T-helper 22 cell (primary cell): ENCODE data around the gene LYL1.

ENCODE experiments used
- DNase-seq: peaks from one replicate; pipeline ENCODE4 v3.0.0-alpha.2; 2020; ENCODE audit warnings: low read depth

The LYL1 gene

DNA sequence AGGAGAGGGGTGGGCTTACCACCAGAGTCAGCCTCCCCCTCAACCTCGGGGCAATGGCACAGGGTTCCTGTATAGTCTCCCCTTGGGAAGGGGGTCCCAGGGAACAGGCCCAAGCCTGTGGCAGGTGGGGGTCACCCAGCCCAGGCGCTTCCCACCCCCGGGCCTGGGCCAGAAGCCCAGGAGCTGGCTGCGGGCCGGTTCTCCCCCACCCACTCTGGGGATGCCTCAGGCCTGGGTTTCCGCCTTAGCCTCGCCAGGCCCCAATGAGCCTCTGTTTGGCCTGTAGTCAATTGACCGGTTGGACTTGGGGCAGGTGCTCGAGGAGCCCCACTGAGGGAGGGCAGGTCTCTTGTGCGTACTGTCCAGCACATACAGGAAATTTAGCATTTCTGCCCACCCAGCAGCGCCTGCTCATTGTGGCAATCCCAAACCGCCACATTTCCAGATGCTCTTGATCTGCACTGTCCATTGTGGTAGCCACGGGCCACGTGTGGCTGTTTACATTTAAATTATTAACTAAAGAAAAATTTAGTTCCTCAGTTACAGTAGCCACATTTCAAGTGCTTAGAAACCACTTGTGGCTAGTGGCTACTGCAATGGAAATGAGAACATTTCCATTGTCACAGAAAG is 9.9 kb downstream of the LYL1 start:
- DNase-seq: no peak

DNA sequence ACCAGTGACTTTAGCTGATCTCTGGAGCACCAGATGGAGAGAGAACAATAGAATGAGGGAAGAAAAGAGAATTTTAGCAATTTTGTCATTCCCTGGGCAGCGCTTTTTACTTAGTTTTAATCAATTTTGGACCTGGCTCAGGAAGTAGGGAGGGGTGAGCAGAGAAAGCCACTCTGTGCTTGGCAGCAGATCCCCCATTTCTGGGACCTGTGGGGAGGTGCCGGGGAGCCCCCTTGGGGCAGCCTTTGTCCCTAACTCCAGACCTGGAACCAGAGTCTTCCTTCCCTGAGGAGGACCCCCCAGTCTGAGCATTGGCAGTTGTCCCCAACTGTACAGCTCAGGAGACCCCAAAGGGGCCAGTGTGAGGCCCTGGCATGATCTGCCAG is 10.5 kb downstream of the LYL1 start:
- DNase-seq: no peak

DNA sequence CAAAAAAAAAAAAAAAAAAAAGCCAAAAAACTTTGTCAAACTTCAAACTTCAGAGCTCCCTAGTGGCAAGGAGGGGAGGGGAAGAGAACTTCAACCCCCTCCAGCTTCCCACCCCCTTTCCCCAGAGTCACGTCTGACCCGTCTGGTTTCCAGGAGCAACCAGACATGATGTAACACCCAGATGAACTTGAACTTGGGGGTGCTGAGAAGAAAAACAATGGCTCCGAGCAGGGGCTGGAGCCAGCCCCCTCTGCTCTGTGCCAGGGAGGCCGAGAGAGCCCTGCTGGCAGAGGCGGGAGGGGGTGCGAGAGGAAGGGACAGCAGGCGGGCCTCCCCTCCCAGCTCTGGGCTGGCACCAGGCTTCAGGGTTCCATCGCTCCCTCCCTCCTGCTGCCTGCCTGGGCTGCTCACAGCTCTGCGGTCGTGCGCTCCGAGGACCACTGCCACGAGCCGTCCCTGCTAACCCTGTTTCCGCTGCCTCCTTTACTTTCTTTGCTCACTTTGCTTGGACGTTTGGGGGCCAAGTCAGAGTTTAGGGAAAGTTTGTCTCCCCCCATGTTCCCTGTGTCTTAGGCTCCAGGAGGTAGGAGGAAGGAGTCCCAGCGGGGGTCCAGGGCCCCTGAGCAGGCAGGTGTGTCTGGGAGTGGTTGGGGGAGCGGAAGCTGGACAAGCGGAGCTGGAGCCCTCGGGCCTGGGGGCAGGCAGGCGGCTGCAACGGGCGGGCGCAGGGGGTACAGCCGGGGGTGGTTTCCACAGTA is 11.1 kb downstream of the LYL1 start:
- DNase-seq: no peak

DNA sequence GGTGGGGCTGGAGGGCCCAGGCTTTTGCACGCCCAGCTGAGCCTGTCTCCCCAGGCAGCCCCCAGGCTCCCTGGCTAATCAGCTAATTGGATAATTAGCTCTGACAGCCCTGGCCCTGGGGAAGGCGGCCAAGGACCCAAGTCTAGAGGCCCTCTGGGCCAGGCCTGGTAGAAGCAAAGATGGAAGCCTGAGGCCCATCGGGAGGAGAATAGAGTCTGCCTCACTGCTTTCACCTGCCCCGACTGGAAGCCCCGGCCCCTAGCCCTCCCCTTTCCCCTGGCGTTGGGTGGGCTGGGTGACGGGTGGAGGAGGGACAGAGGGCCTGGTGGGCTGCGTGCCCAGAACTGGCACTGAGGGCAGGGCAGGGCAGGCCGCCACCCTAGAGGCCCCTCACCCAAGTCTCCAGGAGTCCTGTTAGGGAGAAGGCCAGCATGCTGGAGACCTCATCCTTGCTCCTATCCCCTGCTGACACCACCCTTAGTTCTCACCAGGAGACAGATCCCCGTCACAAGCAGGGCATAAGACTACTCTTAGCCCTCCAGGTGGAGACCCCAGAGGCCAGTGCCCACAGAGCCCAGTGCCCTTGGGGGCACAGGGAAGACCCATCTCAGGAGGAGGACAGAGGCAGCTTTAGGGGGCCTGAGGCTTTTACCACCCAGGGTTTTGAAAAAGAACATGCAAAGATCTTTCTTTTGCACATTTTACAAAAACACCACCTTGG is 12.0 kb downstream of the LYL1 start:
- DNase-seq: no peak

DNA sequence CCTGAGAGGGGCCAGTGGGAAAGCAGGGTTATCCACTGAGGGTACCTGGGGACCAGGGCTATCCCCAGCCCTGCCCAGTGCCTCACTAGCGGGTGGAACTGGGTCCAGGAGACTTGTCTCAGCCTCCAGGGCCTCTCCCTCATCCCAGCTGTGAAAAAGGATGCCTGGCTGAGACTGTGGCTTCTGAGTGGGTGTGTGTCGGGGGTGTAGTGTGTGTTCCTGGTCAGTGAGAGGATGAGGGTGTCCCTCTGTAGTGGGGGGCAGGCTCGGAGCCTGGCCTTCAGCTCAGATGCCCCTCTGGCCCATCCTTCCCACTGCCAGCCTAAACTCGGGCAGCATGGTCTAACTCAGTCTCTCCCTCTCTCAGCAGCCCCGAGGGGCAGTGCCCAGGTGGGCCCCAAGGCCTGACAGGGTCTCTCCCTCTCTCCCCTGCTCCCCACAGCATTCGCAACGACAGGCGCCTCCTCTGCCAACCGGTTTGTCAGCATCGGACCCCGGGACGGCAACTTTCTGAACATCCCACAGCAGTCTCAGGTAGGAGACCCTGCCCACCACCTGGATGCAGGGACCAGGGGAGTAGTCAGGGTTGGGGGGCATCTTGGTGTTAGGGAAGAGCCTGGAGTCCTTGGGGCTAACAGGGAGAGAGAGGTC is 12.7 kb downstream of the LYL1 start:
- DNase-seq: no peak

DNA sequence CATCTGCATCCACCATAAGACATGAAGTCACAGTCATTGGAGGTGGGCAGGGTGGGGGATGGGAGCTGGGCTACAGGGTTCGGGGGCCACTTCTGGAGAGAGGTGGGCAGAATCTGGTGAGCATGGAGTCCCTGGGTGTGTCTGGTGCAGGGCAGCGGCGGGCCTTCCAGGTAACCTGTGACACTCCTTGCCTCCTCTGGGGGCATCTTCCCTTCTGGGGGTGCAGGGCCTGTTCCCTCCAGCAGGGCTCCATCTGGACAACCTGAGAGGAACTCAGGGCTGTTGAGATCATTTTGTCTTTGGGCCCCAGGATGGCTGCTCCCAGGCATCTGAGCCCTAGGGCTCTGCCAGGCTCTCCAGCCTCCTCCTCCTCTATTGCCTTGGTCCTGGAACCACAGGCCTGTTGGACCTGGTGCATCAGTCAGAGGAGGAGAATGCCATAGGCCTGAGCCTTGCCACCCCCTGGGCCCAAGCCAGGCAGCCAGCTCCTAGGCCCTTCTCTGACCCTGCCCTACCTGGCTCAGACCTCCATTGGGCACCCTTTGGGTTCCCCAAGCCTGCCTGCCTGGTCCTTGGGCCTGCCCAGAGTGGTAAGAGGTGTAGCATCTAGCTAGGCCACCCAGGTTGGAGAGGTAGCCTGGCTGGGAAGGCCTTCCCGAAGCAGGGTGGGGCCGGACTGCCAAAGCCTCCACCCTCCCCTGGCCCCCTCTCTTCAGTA is 13.4 kb downstream of the LYL1 start:
- no peak for DNase-seq

DNA sequence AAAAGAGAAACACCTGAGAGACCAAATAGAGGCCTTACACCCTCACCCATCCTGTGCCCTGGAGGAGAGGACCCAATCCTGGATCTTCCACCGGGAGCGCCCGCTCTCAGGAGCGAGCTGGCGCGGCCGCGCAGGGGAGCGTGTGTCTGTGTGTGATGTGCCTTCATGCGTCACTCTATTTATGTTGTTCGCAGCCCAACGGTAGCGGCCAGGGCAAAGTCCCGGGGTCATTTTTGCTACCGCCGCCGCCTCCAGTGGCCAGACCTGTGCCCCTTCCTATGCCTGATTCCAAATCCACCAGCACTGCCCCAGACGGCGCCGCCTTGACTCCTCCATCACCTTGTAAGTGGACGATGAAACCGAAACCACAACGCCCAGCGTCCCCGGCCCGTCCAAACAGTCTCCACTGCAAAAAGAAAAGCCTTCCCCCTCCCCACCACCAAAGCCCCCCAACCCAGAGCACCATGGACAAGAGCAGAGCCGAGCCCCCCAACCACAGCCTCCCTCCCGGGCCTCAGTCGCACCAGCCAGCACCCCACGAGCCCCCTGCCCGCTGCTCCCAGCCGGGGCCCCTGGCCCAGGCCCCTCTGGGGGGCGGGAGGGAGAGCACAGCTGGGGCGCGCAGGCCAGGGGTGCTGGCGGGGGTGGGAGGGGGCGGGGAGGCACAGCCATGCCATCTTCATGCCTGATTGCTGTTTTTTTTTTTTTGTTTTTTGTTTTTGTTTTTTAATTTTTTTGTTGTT is 14.7 kb downstream of the LYL1 start:
- no peak for DNase-seq

DNA sequence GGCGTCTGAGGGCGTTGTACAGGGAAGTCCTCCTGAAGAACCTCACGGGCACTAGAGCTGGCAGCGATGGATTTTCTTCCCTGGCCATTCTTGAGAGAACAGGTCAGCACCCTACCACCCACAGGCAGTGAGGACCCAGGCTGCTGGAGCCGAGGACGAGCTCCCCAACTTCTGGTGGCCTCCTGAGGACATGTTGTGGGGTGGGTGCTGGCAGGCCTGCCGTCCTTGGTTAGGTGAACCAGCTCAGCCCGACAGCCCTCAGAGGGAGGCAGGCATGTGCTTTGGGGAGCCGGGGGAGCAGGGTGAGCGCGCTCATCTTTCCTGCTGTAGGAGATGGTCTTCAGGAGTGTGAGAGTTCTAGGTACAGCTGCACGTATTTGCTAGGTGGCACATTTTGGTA is 15.4 kb downstream of the LYL1 start:
- DNase-seq: no peak

DNA sequence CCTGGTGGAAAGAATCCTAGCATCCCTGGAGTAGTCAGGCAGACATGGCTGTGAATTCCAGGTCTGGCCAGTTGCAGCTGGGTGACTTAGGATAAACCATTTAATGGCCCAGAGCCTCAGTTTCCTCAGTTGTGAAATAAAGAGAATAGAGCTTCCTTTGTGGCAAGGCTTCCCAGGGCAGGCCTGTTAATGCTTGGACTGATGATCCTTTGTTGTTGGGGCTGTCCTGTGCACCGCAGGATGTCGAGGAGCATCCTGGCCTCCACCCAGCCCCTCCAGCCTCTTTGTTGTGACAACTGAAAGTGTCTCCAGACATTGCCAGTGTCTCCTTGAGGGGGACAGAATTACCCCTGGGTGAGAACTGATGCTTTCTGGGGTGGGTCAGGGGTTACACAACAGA is 16.3 kb downstream of the LYL1 start:
- no peak for DNase-seq

DNA sequence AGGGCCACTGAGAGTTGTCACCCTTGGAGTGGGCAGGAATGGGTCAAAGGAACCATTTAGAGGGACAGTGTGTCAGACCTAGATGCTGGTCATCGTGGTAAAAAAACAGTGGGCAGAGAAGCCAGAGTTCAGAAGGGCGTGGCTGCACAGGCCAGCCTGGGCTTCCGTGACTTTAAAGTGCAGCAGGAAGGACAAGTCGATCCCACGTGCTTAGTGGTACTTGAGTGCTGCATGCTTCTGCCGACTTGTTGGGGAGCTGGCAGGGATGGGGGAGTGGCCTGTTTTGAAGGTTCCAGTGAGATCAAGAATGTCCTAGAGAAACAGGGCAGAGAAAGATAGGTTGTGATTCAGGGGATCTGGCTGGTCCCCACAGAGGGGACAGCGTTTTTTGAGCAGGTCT is 17.0 kb downstream of the LYL1 start:
- DNase-seq: no peak

DNA sequence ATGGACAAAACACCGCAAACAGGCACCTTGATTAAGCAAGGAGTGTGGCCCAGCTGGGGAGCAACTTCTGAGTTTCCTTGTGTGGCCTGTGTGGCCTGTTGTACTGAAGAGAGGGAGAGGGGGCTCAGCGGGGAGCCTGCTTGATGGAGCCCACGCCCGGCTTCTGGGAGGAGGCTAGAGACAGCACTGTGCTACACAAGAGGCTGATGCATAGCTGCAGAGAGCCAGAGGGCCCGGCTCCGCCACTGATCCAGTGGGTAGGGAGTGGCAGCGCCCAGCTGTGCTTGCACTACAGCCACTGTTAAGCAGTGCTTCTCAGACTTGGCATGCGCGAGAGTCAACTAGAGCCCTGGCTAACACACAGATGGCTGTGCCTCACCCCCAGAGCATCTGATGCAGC is 19.0 kb downstream of the LYL1 start:
- DNase-seq: no peak

DNA sequence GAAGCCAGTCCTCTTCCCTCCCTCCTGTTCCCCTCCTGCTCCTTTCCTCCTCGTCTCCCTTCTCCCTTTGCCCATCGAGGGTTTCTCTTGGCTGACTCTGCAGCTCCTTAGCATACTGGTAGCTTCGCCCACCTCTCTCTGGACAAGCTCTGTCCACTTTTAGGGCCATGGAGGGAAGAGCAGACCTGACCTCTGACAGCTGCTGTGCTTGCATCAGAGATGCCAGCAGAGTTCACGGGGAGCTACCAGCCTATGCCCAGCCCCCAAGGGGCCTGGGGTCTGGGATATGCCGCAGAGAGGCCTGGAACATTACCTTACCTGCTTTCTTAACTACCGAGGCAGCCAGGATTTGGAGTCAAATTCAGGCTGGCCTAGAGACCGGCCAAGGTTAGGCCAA is 19.7 kb downstream of the LYL1 start:
- DNase-seq: no peak

DNA sequence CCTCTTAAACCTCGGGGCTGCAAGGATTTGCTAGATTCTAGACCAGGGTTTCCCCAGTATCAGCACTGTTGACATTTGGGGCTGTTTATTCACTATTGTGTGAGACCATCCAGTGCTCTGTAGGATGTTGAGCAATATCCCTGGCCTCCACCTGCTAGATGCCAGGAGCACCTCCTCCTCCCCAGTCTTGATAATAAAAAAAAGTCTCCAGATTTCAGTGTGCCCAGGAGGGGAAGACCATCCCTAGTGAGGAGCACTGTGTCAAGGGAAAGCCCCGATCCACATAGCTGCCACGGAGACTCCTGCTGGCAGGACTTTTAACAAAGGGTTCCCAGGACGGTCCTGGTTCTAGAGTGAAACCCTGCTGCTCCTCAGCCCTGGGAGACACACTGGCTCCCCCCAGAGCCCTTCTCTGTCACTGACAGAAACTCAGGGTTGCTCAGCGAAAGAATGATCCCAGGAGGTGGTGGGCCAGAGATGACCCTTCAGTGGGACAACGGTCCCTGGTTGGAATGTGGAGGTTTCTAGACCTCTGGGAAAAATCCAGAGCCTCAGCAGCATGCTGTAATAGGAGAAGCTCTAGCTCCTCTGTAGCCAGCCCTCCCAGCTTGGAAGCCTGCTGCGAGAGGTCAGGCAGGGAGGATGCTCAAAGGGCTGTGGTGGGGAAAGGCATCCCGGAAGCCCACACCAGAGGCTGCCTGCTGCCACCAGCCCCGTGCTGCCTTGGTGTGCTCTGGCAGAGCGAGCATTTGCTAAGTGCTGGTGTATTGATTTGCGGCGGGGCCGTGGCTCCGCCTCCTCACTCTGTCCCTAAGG is 20.3 kb downstream of the LYL1 start:
- no peak for DNase-seq

DNA sequence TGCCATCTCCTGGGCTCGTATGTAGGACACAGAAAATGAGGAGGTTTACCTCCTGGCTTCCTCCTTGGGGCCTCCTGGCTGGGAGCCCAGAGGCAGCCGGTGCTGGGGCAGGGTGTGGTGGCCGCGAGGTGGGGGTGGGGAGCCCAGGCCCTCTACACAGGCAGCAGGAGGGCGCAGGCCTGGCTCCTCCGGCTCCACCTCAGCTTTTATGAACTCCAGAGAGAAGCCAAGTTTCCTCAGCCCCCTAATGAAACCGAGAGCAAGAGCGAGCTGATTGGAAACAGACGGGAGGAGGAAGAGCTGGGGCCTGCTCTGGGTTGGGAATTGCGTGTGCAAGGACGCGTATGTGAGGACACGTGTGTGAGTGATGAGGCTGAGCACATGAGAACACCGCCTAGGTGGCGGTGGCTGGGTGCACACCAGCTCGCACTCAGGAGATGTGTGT is 23.1 kb downstream of the LYL1 start:
- no peak for DNase-seq

DNA sequence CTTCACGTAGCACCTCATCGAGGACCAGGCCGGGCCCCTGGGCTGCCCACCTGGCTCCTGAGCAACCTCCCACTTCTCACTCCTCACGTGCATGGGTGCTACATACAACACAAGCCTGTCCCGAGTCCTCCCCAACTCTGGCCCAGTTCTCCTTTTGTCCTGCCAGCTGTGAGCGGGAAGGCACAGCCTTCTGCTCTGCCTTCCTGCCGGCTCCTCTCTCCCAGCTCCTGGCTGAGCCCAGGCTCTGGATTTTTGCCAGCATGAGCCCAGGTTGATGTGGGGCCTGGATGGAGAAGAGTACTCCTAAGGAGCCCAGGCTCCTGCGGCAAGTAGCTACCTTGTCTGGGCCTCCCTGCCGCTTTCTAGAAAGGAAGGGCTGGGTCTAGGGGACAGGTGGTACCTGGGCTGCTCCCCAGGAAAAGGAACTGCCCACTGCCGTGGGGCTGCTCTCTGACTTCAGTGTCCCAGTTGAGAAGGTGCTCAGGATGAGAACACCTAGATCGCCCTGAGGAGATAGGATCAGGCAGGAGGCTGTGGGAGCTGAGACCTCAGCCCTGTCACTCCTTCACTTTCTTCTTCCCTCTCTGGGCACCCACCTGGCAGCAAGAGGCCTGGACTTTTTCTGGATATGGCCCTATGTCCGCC is 23.6 kb downstream of the LYL1 start:
- no peak for DNase-seq

DNA sequence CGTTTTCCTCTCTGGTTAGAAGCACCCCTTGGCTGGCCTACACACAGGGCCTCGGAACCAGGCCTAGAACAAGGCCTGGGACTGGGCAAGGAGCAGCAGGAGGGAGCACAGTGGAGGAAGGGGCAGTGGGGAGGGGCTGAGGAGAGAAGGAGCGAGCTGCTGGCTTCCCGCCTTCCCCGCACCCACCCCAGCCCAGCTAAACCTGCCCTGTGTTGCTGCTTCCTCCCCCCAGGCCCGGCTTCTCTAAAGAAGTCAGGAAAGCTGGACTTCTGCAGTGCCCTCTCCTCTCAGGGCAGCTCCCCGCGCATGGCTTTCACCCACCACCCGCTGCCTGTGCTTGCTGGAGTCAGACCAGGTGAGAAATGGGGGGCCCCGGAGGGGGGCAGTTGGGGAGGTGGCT is 24.3 kb downstream of the LYL1 start:
- no peak for DNase-seq

DNA sequence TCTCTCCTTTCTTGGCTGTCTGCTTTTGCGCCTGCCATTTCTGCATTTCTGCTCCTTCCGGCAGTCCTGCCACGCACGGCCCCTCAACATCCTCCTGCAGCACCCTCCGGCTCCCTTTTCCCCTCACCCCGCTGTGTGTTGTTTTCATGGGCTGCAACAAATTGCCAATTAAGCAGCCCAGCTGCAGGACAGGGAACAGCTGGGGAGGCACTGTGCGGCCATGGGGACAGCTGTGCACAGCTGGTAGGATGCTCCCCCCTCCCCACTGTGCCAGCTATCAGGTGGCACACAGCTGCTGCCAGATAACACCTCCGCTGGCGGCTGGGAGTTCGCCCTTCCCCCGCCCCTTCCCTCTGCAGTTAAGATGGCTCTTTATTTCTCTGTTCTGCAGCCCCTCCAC is 25.4 kb downstream of the LYL1 start:
- no peak for DNase-seq

DNA sequence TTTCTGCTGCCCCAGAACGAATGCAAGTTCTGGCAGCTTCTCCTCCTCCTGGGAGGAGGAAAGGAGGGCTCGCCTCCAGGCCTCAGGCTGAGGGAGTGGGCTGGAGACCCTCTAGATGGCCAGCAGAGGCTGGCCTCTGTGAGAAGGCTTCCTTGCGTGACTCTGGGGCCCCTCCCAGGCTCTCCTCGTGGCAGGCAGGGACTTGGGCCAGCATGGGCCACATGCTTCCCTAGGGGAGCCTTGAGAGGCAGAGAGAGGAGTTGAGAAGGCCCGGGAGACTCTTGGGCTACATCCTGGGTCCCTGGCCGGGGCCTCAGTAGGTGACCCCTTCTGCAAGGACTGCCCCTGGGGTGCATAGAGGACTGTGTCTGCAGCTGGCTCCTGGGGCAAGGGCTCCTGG is 25.9 kb downstream of the LYL1 start:
- DNase-seq: no peak

DNA sequence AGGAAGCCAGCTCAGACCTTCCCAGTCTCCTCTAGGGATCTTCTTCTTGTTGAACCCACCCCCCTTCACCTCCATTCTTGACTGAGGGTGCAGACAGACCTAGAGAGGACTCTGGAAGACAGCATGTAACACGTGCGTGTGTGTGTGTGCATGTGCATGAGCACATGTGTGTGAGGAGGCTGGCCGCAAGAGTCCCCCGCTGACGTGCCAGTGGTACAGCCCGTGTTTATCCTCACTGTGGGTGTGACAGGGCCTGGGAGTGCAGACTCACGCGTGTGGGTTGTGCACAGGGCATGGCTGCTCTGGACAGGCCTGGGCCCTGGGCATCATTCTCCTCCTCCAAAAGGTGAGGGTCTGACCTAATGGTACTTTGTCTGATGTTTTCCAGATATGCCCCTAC is 26.3 kb downstream of the LYL1 start:
- no peak for DNase-seq

DNA sequence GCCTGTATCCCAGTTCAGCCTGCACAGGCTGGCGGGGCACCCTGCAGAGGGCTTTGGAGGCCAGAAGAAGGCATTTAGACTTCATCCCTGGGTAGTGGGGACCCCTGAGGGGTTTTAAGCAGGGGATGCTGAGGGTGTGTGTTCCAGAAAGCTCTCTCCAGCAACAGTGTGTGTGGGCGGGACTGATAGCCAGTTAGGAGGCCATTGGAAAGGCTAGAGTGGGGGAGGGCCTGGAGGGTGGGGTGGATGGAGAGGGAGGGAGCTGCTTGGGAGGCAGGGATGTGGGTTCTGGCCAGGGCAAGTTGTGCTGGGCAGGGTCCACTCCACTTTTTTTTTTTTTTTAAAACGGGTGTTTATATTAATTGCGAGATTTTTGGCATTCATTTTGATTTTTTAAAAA is 28.3 kb downstream of the LYL1 start:
- DNase-seq: no peak
